ENCODE results near the gene PRKG1. TPM values are rescaled to one million over a fixed set of nuclear protein-coding genes. Genes with fewer than 3 reads are reported as not detected.

Gene PRKG1
- total and polyA plus RNA-seq, 2 of the 8 experiments (the other 6 are each of a cell fraction or from before 2014, with no cell fraction given) = 4.2 to 15.2 TPM

- Histone ChIP-seq H4K8ac (ENCODE audit: extremely low read depth, insufficient read depth, low read length) (no peak overlapping the region), H4K5ac (ENCODE audit: insufficient read length, low read depth, low read length) (no peak overlapping the region), H3K27ac (ENCODE audit: low read depth, low read length) (no peak overlapping the region), H3K4me3 (ENCODE audit: extremely low read depth in 1 of 4, insufficient read depth in 2 of 4, low read depth in 3 of 4, low read length in 4 of 4) (no peak overlapping the region), H3K23ac (ENCODE audit: insufficient read length) (no peak overlapping the region), H2BK20ac (ENCODE audit: low read length) (no peak overlapping the region), H3K4me1 (replicated peaks in 1 of 4; ENCODE audit: control insufficient read depth in 3 of 4, insufficient read depth in 4 of 4, low read length in 3 of 4) (no peaks in the 10 kb centered on the region), H4K91ac (replicated peaks; ENCODE audit: insufficient read length, low read length) (no peak overlapping the region), H3K4ac (replicated peaks; ENCODE audit: insufficient read length, low read depth, low read length) (no peak overlapping the region), H2BK120ac (replicated peaks; ENCODE audit: low read depth, low read length) (no peak overlapping the region), H3K9me3 (ENCODE audit: insufficient read depth in 2 of 2, low read depth in 1 of 2, low read length in 1 of 2) (no peaks in the 10 kb centered on the region), H2AK5ac (ENCODE audit: low read depth, low read length) (no peak overlapping the region), H3K23me2 (ENCODE audit: low read depth, low read length) (no peaks in the 10 kb centered on the region), H3K4me2 (ENCODE audit: insufficient read depth in 1 of 2, low read depth in 2 of 2, low read length in 2 of 2) (no peak overlapping the region), H3K79me2 (ENCODE audit: control insufficient read depth in 1 of 2, insufficient read depth in 2 of 2, low read length in 2 of 2) (no peaks in the 10 kb centered on the region), H2BK5ac (ENCODE audit: low read depth, low read length) (no peak overlapping the region), H4K20me1 (replicated peaks in 1 of 2; ENCODE audit: control insufficient read depth in 1 of 2, insufficient read depth in 2 of 2, low read length in 2 of 2) (no peaks in the 10 kb centered on the region), H3K9ac (replicated peaks in 1 of 4; ENCODE audit: extremely low read depth in 1 of 4, low read depth in 3 of 4, low read length in 3 of 4) (no peak overlapping the region), H3K14ac (ENCODE audit: insufficient read length) (no peak overlapping the region), H3K18ac (ENCODE audit: extremely low read depth, low read length) (no peak overlapping the region), H3K79me1 (ENCODE audit: low read depth, low read length) (no peaks in the 10 kb centered on the region), H2BK12ac (ENCODE audit: low read depth, low read length) (no peak overlapping the region), H3K27me3 (replicated peaks in 1 of 4; ENCODE audit: control insufficient read depth in 3 of 4, extremely low read depth in 1 of 4, insufficient read depth in 3 of 4, low read length in 3 of 4) (no peaks in the 10 kb centered on the region), H3K36me3 (ENCODE audit: control insufficient read depth in 2 of 4, insufficient read depth in 4 of 4, low read length in 3 of 4) (no peaks in the 10 kb centered on the region), H2AFZ (ENCODE audit: low read length) (no peak overlapping the region), H2BK15ac (ENCODE audit: low read length) (no peak overlapping the region), H3K56ac (replicated peaks; ENCODE audit: insufficient read length, low read depth, low read length) (no peak overlapping the region)
- ChIA-PET POLR2A (ENCODE audit: partially characterized antibody) (no interaction called here), CTCF (ENCODE audit: partially characterized antibody) (interaction anchor here (1.0 to 2.5 kb wide), 6 partner anchors 10 to 443 kb away, joined by 3 to 7 read pairs (median 4); partner anchors contain the start of gene DKK1)
- TF ChIP-seq MAFK (IDR thresholded peaks at IDR 0.05; ENCODE audit: low read depth, low read length) (peak; percentile 79; the same call in 1 of the 2 replicates), CBX5 (IDR thresholded peaks at IDR 0.05; ENCODE audit: low read depth, low read length) (no peak), RAD21 (IDR thresholded peaks at IDR 0.05 in 1 of 2, conservative IDR thresholded peaks at IDR 0.05 in 1 of 2; ENCODE audit: low read depth in 2 of 2, low read length in 2 of 2) (no peak), MAX (IDR thresholded peaks at IDR 0.05) (no peak), CTCF (IDR thresholded peaks at IDR 0.05; ENCODE audit: control extremely low read depth in 1 of 3, insufficient read depth in 1 of 3, low read depth in 1 of 3, low read length in 3 of 3) (no peak), BRCA1 (IDR thresholded peaks at IDR 0.05; ENCODE audit: low read depth, low read length) (no peak)
- DNase-seq (ENCODE audit: low read depth in 1 of 2, low spot score in 2 of 2) (no peak), FAIRE-seq (no peak)
- 92% methylated on average over 1 of the region's 1 CpG; no CpG with 5 or more reads in 1 of the 2 experiments for WGBS, 2 experiments (ENCODE audit: extremely low coverage in 1 of 2, insufficient coverage in 1 of 2, insufficient read length in 1 of 2, insufficient replicate concordance in 2 of 2, low coverage in 1 of 2, low lambda C conversion rate in 2 of 2, missing lambda C conversion rate in 1 of 2)
These were observed 1262.9 kb downstream of the PRKG1 start for GRCh38 chr10:52337225-52337624.

Measured in H1 (cell line).